ENCODE results near the gene UQCRQ.

DNA sequence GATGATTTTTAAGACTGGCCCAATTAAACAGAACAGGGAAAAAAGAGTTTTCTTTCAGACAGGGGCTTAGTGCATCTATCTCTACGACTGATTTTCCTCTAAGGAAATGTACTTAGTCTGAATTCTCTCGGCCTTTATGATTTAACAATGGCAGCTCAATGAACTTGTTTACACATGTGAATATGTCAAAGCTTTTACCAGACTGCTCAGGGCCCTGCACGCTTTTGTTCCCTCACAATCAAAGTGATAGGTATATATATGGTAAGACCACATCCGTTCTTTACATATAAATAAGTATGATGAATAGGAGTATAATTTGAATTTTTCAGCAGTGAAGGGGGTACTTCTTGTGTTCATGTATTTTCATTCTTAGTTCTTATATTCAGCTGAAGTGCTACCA is 34.6 kb downstream of the UQCRQ start:
- TF ChIP-seq, protein P1, sequence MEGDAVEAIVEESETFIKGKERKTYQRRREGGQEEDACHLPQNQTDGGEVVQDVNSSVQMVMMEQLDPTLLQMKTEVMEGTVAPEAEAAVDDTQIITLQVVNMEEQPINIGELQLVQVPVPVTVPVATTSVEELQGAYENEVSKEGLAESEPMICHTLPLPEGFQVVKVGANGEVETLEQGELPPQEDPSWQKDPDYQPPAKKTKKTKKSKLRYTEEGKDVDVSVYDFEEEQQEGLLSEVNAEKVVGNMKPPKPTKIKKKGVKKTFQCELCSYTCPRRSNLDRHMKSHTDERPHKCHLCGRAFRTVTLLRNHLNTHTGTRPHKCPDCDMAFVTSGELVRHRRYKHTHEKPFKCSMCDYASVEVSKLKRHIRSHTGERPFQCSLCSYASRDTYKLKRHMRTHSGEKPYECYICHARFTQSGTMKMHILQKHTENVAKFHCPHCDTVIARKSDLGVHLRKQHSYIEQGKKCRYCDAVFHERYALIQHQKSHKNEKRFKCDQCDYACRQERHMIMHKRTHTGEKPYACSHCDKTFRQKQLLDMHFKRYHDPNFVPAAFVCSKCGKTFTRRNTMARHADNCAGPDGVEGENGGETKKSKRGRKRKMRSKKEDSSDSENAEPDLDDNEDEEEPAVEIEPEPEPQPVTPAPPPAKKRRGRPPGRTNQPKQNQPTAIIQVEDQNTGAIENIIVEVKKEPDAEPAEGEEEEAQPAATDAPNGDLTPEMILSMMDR (IDR thresholded peaks at IDR 0.05): no peak
- TF ChIP-seq POLR2A (IDR thresholded peaks at IDR 0.05): no peak

All from esophagus squamous epithelium (tissue), 4 donors.